K562 (cell line): ENCODE data around the gene OR2V2. TPM values are rescaled to one million over a fixed set of nuclear protein-coding genes. Genes with fewer than 3 reads are reported as not detected.

Experiments used
- ADNP ChIP-seq: fragments of 200-800 bp; sonication (Bioruptor generic); IDR thresholded peaks from 2 replicates; pipeline ENCODE4 v1.6.1; 2016; ENCODE audit warnings: missing genetic modification characterization, missing compliant biosample characterization
- BDP1 ChIP-seq: IDR thresholded peaks from 3 replicates; pipeline ENCODE4 v1.6.1; 2011; ENCODE audit not compliant: insufficient read length, insufficient read depth
- BHLHE40 ChIP-seq: IDR thresholded peaks from 2 replicates; pipeline ENCODE4 v1.6.1; 2011; ENCODE audit warnings: low read length, improper control_type of control experiment
- GTF3C2 ChIP-seq: IDR thresholded peaks from 3 replicates; pipeline ENCODE4 v1.6.1; 2011; ENCODE audit warnings: borderline replicate concordance, mild to moderate bottlenecking, moderate library complexity; ENCODE audit not compliant: insufficient read length; ENCODE audit errors: extremely low read depth
- HDAC2 ChIP-seq: fragments of 450-650 bp; IDR thresholded peaks from 2 replicates; pipeline ENCODE4 v1.6.1; 2016; ENCODE audit warnings: mild to moderate bottlenecking
- HMG20B ChIP-seq: fragments of 250-450 bp; sonication (Bioruptor Pico); IDR thresholded peaks from 2 replicates; pipeline ENCODE4 v1.5.0; 2021; ENCODE audit warnings: mild to moderate bottlenecking
- HNRNPLL ChIP-seq: fragments of 200-400 bp; formaldehyde crosslinking; IDR thresholded peaks from 2 replicates; pipeline ENCODE4 v1.6.1; 2017; ENCODE audit warnings: low read length, low read depth, mild to moderate bottlenecking; ENCODE audit not compliant: poor library complexity, severe bottlenecking
- MYNN ChIP-seq, 2 experiments: sonication (generic); formaldehyde crosslinking in 1 of 2; IDR thresholded peaks; 2 replicates each; pipeline versions ENCODE4 v1.5.0 to v1.6.1; 2016 to 2020; ENCODE audit warnings: antibody characterized with exemption in 1 of 2, missing genetic modification reagents in 1 of 2
- POLR2H ChIP-seq: IDR thresholded peaks from 2 replicates; pipeline ENCODE4 v1.6.1; 2016; ENCODE audit warnings: missing genetic modification characterization, low read depth, mild to moderate bottlenecking, control low read depth, missing compliant biosample characterization, moderate library complexity
- POLR3A ChIP-seq: IDR thresholded peaks from 2 replicates; pipeline ENCODE4 v1.6.1; 2011; ENCODE audit warnings: borderline replicate concordance, mild to moderate bottlenecking, moderate library complexity; ENCODE audit not compliant: insufficient read length, insufficient read depth; ENCODE audit errors: extremely low read depth
- RBFOX2 ChIP-seq: fragments of 200-400 bp; formaldehyde crosslinking; IDR thresholded peaks from 2 replicates; pipeline ENCODE4 v1.6.1; 2017; ENCODE audit warnings: low read depth, mild to moderate bottlenecking, low read length, moderate library complexity
- TAF7 ChIP-seq: fragments of 450-650 bp; IDR thresholded peaks from 2 replicates; pipeline ENCODE4 v1.6.1; 2016; ENCODE audit warnings: missing genetic modification characterization, missing compliant biosample characterization
- TAF9B ChIP-seq: fragments of 450-650 bp; IDR thresholded peaks from 2 replicates; pipeline ENCODE4 v1.6.1; 2018; ENCODE audit warnings: mild to moderate bottlenecking; ENCODE audit not compliant: partially characterized antibody
- TRIM28 ChIP-seq: fragments of 450-650 bp; IDR thresholded peaks from 2 replicates; pipeline ENCODE4 v1.6.1; 2017
- ZFX ChIP-seq: sonication (generic); formaldehyde crosslinking; IDR thresholded peaks from 2 replicates; pipeline ENCODE4 v1.8.0; 2022; ENCODE audit warnings: mild to moderate bottlenecking, missing genetic modification reagents, moderate library complexity
- ZNF655 ChIP-seq: fragments of 250-450 bp; sonication (Bioruptor Pico); IDR thresholded peaks from 2 replicates; pipeline ENCODE4 v1.5.0; 2021
- ZSCAN29 ChIP-seq: fragments of 450-650 bp; IDR thresholded peaks from 2 replicates; pipeline ENCODE4 v1.6.1; 2017
- polyA plus RNA-seq, 8 experiments: library from polyadenylated mRNA; depleted of rRNA in 4 of 8; stranded (reverse) in 5 of 8; unstranded in 3 of 8; fragments of >200 nt; fragmentation: Nextera tagmentation in 2 of 8; fragmentation: Illumina TruSeq in 1 of 8; extraction: Ambion mirVana in 2 of 8; extraction: Trizol in 1 of 8; gene quantifications; 2 replicates each; pipeline versions ENCODE4 v1.2.1 to v1.2.3, GENCODE V29; 2011 to 2014; ENCODE audit warnings: inconsistent platforms in 1 of 8, missing spikeins in 1 of 8
- total RNA-seq, 7 experiments: library from RNA; depleted of rRNA in 6 of 7; stranded (reverse); fragments of >200 nt in 6 of 7; fragmentation: Illumina TruSeq in 2 of 7; extraction: Trizol in 2 of 7; gene quantifications; 2 replicates each; pipeline versions ENCODE4 v1.2.1 to v1.2.3, GENCODE V29; 2011 to 2021; ENCODE audit warnings: low replicate concordance in 1 of 7

The OR2V2 gene
- total and polyA plus RNA-seq, 9 of the 15 experiments (the other 6 are each of a cell fraction or from before 2014, with no cell fraction given), result 0.01 TPM; not detected in 8

GRCh38 chr5:181164076-181164952 lies 16.9 kb downstream of the OR2V2 start (continued):
- TF ChIP-seq ADNP (tag), result peak; percentile 69
- no peak for TF ChIP-seq MYNN (IDR thresholded peaks at IDR 0.05)
- no peak for TF ChIP-seq MYNN (CRISPR knock-in tag; IDR thresholded peaks at IDR 0.05)
- peak; percentile 98 for TF ChIP-seq POLR2H
- TF ChIP-seq ZFX, result peak; percentile 32; the same call in 1 of the 2 replicates
- TF ChIP-seq GTF3C2, result peak; percentile 14
- 0 out of 2 replicates have a peak, but pooled peaks have one; percentile 2 for TF ChIP-seq TRIM28
- TF ChIP-seq ZSCAN29, result 0 out of 2 replicates have a peak, but pooled peaks have one; percentile 9
- peak; percentile 19 for TF ChIP-seq HNRNPLL
- TF ChIP-seq RBFOX2, result 0 out of 2 replicates have a peak, but pooled peaks have one; percentile 7
- 0 out of 2 replicates have a peak, but pooled peaks have one; percentile 12 for TF ChIP-seq HDAC2
- no peak for TF ChIP-seq TAF9B
- no peak for TF ChIP-seq ZNF655 (CRISPR knock-in tag)
- no peak for TF ChIP-seq TAF7
- TF ChIP-seq BDP1, result peak; percentile 17
- TF ChIP-seq HMG20B (CRISPR knock-in tag), result no peak
- TF ChIP-seq BHLHE40, result 0 out of 2 replicates have a peak, but pooled peaks have one; percentile 17
- TF ChIP-seq POLR3A, result peak; percentile 72
